Measurements from ENCODE around the gene CYP27A1. TPM values are rescaled to one million over a fixed set of nuclear protein-coding genes. Genes with fewer than 3 reads are reported as not detected.

The CYP27A1 gene
- total RNA-seq, 6 donors from 2014 or later: 70.1 to 178 (median 160) TPM

GRCh38 chr2:218810256-218810655 is 28.3 kb downstream of the CYP27A1 start:
- Histone ChIP-seq H3K27me3 (no peaks in the 10 kb centered on the region), H3K4me1 (peaks cover 4 to 17% (median 8%) of the 10 kb centered on the region in 4 donors), H3K9me3 (no peaks in the 10 kb centered on the region), H3K27ac (peak overlapping the region in 1 of 4 donors; percentile 41), H3K36me3 (peaks cover 0 to 32% (median 17%) of the 10 kb centered on the region in 4 donors), H3K4me3 (no peak overlapping the region)
- DNase-seq (no peak), ATAC-seq (ENCODE audit: low FRiP score in 2 of 2) (no peak)
- WGBS, 2 donors: 58 to 67% methylated on average over 2 of the region's 2 CpGs
- no peak for TF ChIP-seq EP300 (IDR thresholded peaks at IDR 0.05)

DNA sequence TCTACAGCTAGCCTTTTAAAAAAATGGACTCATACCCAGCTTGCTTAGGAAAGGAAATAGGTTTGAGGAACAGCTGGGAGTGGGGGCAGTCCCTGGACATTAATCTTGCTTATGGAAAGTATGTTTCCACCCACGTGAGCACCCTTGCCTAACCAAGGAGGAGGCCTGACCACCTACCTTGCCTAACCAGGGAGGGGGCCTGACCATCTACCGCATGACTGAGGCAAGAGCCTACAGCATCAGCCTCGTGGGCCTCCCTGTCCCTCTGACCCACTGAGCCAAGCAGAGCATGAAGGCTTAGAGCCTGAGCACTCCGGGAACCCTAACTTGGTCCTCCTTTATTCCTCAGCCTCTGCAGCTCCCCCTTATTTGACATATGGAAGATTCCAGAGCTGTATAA is 29.4 kb downstream of the CYP27A1 start:
- peak in 1 of 2 donors; percentile 69 for ATAC-seq (ENCODE audit: low FRiP score in 2 of 2)
- Histone ChIP-seq H3K27me3 (no peaks in the 10 kb centered on the region), H3K27ac (peak overlapping the region in 1 of 4 donors; percentile 30), H3K36me3 (peaks cover 0 to 39% (median 21%) of the 10 kb centered on the region in 4 donors), H3K9me3 (no peaks in the 10 kb centered on the region), H3K4me3 (no peak overlapping the region), H3K4me1 (peaks cover 0 to 11% (median 2%) of the 10 kb centered on the region in 4 donors)
- WGBS, 2 donors: 70 to 89% methylated on average over 4 of the region's 4 CpGs
- peak in 1 of 2 donors; percentile 75 for DNase-seq
- TF ChIP-seq, protein P1, sequence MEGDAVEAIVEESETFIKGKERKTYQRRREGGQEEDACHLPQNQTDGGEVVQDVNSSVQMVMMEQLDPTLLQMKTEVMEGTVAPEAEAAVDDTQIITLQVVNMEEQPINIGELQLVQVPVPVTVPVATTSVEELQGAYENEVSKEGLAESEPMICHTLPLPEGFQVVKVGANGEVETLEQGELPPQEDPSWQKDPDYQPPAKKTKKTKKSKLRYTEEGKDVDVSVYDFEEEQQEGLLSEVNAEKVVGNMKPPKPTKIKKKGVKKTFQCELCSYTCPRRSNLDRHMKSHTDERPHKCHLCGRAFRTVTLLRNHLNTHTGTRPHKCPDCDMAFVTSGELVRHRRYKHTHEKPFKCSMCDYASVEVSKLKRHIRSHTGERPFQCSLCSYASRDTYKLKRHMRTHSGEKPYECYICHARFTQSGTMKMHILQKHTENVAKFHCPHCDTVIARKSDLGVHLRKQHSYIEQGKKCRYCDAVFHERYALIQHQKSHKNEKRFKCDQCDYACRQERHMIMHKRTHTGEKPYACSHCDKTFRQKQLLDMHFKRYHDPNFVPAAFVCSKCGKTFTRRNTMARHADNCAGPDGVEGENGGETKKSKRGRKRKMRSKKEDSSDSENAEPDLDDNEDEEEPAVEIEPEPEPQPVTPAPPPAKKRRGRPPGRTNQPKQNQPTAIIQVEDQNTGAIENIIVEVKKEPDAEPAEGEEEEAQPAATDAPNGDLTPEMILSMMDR (IDR thresholded peaks at IDR 0.05): no peak
- TF ChIP-seq POLR2AphosphoS5 (IDR thresholded peaks at IDR 0.05): peak; percentile 38 to 74
- peak in 1 of 4 donors; percentile 42 for TF ChIP-seq POLR2A (IDR thresholded peaks at IDR 0.05)
- TF ChIP-seq EP300 (IDR thresholded peaks at IDR 0.05): peak in 2 of 4 donors; percentile 68 to 96

GRCh38 chr2:218812096-218812815 is 30.3 kb downstream of the CYP27A1 start:
- TF ChIP-seq, protein P1 (IDR thresholded peaks at IDR 0.05): no peak
- TF ChIP-seq EP300 (IDR thresholded peaks at IDR 0.05) (no peak), POLR2A (IDR thresholded peaks at IDR 0.05) (no peak)
- H3K27me3 ChIP-seq: no peaks in the 10 kb centered on the region
- H3K9me3 ChIP-seq: no peaks in the 10 kb centered on the region
- H3K4me1 ChIP-seq: peaks cover 0 to 4% (median 2%) of the 10 kb centered on the region in 4 donors
- H3K36me3 ChIP-seq: peaks cover 0 to 39% (median 21%) of the 10 kb centered on the region in 4 donors
- peak overlapping the region in 1 of 4 donors; percentile 30 for H3K27ac ChIP-seq
- no peak overlapping the region for H3K4me3 ChIP-seq
- 91% methylated on average over 20 to 21 of the region's 21 CpGs for WGBS, 2 donors
- no peak for DNase-seq
- ATAC-seq (ENCODE audit: low FRiP score in 2 of 2): no peak

DNA sequence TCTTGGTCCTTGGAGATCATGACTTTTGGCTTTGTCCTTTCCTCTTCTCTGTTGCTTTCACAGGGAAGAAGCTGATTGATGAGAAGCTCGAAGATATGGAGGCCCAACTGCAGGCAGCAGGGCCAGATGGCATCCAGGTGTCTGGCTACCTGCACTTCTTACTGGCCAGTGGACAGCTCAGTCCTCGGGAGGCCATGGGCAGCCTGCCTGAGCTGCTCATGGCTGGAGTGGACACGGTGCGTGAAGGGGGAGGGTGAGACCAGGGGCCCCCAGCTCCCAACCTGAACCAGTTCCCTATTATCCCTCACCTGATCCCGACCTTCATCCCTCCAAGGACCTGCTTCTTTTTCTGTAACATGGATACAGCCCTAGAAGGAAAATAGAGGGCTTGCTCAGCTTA is 30.9 kb downstream of the CYP27A1 start:
- DNase-seq (no peak), ATAC-seq (ENCODE audit: low FRiP score in 2 of 2) (no peak)
- TF ChIP-seq, protein P1 (IDR thresholded peaks at IDR 0.05): no peak
- TF ChIP-seq POLR2A (IDR thresholded peaks at IDR 0.05): no peak
- TF ChIP-seq EP300 (IDR thresholded peaks at IDR 0.05): no peak
- H3K9me3 ChIP-seq: no peaks in the 10 kb centered on the region
- WGBS, 2 donors: 82 to 95% methylated on average over 5 of the region's 5 CpGs
- H3K4me3 ChIP-seq: no peak overlapping the region
- H3K4me1 ChIP-seq: no peaks in the 10 kb centered on the region
- no peaks in the 10 kb centered on the region for H3K27me3 ChIP-seq
- H3K36me3 ChIP-seq: peaks cover 0 to 39% (median 21%) of the 10 kb centered on the region in 4 donors
- H3K27ac ChIP-seq: no peak overlapping the region

DNA sequence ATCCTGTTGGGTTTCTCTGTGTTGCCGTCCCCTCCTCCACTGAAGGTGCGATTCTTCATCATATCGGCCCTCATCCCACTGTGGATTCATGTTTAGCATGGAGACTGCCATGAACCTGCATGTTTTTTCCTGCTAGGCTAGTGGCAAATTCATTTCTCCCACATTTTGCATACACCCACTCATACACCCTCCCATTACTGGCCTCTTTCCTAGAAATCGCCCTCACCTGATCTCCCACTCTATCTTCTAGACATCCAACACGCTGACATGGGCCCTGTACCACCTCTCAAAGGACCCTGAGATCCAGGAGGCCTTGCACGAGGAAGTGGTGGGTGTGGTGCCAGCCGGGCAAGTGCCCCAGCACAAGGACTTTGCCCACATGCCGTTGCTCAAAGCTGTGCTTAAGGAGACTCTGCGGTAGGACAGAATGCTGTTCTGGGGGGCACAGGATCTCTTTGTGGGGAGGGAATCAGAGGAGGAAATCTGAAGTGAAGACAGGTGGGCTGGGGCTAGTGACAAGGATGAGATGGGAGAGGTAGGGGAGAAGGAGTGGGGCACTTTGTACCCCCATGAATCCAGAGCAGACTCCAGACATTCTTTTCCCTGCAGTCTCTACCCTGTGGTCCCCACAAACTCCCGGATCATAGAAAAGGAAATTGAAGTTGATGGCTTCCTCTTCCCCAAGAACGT is 32.0 kb downstream of the CYP27A1 start:
- WGBS, 2 donors: 85 to 86% methylated on average over 11 of the region's 11 CpGs
- Histone ChIP-seq H3K4me1 (no peaks in the 10 kb centered on the region), H3K4me3 (no peak overlapping the region), H3K9me3 (no peaks in the 10 kb centered on the region), H3K27ac (peak overlapping the region in 1 of 4 donors; percentile 37), H3K36me3 (peaks cover 0 to 47% (median 21%) of the 10 kb centered on the region in 4 donors), H3K27me3 (no peaks in the 10 kb centered on the region)
- DNase-seq: no peak
- ATAC-seq (ENCODE audit: low FRiP score in 2 of 2): no peak
- TF ChIP-seq, protein P1 (IDR thresholded peaks at IDR 0.05): no peak
- TF ChIP-seq POLR2A (IDR thresholded peaks at IDR 0.05) (no peak), EP300 (IDR thresholded peaks at IDR 0.05) (no peak), POLR2AphosphoS5 (IDR thresholded peaks at IDR 0.05) (no peak)
